Measurements from ENCODE around the gene SMIM11.
"Not testable (repeated sequence)": the region's sequence is repeated elsewhere in the genome, so short reads cannot be mapped to it uniquely, and the experiment has no call there.

Gene SMIM11

GRCh38 chr21:34423805-34424204, 48.5 kb downstream of the SMIM11 start, which contains the start of gene SMIM34:
TSS of gene SMIM34 (minus strand) at chr21:34423951. CDS start at chr21:34423839, 112 bp downstream.
- not testable (repeated sequence) for DNase-seq (ENCODE audit: low read depth)

- not testable (repeated sequence) for DNase-seq (ENCODE audit: low read depth)
Measured at GRCh38 chr21:34427339-34427738, 52.0 kb downstream of the SMIM11 start.

- DNase-seq (ENCODE audit: low read depth) = not testable (repeated sequence)
Measured at GRCh38 chr21:34428441-34428840, 53.1 kb downstream of the SMIM11 start.

GRCh38 chr21:34429710-34430109, 54.4 kb downstream of the SMIM11 start:
- not testable (repeated sequence) for DNase-seq (ENCODE audit: low read depth)

Data from activated T-helper 9 cell treated with anti-CD3 and anti-CD28 coated beads, Interleukin-2, amount 50 U/mL, for 16 hours (primary cell).